ENCODE measurements around the gene PHF2. TPM values are rescaled to one million over a fixed set of nuclear protein-coding genes. Genes with fewer than 3 reads are reported as not detected.

PHF2 gene
- total RNA-seq, 1 experiment from 2014 or later = 17.4 TPM

DNA sequence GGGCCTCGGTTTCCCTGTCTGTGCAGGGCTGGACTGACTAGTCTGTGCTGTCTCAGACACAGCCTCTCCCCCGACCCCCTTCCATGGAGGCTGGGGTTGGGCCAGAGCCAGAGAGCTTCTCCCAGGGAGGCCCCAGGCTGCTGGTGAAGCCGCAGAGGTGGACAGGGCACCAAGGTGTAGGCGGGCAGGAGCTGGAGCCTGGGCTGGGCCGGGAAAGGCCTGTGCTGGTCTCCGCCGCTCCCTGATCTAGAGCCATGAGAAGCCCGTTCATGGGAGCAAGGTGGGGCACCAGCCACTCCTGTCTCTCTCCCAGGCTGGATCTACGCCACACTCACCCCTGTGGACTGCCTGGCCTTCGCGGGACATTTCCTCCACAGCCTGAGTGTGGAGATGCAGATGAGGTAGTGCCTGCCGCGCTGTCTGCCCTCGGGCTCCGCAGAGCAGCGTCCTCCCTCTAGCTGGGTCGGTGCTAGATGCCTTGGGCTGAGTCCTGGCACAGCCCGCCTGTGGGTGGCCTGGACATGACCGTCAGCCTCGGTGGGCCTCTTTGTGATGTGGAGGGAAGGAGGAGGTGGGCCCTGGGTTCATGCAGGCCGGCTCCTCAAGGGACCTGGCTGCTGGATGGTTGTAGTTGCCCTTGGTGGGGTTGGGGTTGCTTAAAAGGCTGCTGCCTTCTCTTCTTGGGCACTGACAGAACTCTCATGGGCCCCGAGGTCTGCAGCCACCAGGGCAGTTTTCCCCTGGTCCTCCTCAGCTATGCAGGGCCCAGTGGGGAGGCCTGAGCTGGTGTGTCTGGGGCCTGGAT, 79.4 kb downstream of the PHF2 start:
- no peaks in the 10 kb centered on the region for H3K79me1 ChIP-seq (ENCODE audit: insufficient read depth, low read depth, low read length, poor library complexity, severe bottlenecking)
- no peak overlapping the region for H2BK5ac ChIP-seq (ENCODE audit: insufficient read length, low read length)
- H4K5ac ChIP-seq (ENCODE audit: insufficient read length, low read depth, low read length) = no peak overlapping the region
- Mint-ChIP-seq H3K27me3 (ENCODE audit: low read depth) (no peaks in the 10 kb centered on the region), H3K36me3 (ENCODE audit: insufficient read depth in 1 of 3, low read depth in 3 of 3) (peaks cover 6 to 33% (median 9%) of the 10 kb centered on the region in 3 experiments; a peak in 6 of 7 replicates), H3K27ac (no peak overlapping the region), H3K9me3 (no peaks in the 10 kb centered on the region), H3K4me3 (no peak overlapping the region), H3K4me1 (no peaks in the 10 kb centered on the region)
- no peaks in the 10 kb centered on the region for H3K27me3 ChIP-seq (ENCODE audit: insufficient read depth, low read length)
- no peak overlapping the region for H3K18ac ChIP-seq (ENCODE audit: insufficient read length, low read depth, low read length)
- DNase-seq = no peak
- no peaks in the 10 kb centered on the region for H4K20me1 ChIP-seq (ENCODE audit: control insufficient read depth, insufficient read depth, insufficient read length)
- H2BK12ac ChIP-seq (ENCODE audit: insufficient read length, low read depth, low read length) = no peak overlapping the region
- H4K8ac ChIP-seq (replicated peaks; ENCODE audit: insufficient read length, low read depth, low read length) = no peak overlapping the region
- no peaks in the 10 kb centered on the region for H3K79me2 ChIP-seq (ENCODE audit: insufficient read depth, low read length)
- no peak overlapping the region for H3K9ac ChIP-seq (ENCODE audit: extremely low read depth, insufficient read length, low read length)
- H3K9me3 ChIP-seq (ENCODE audit: control insufficient read depth, low read depth, low read length) = no peaks in the 10 kb centered on the region
- no peaks in the 10 kb centered on the region for H3K23me2 ChIP-seq (ENCODE audit: insufficient read length, low read depth, low read length, poor library complexity, severe bottlenecking)
- no CpG with 5 or more reads among the region's 22 CpGs for WGBS (ENCODE audit: extremely low coverage, insufficient read length, low lambda C conversion rate)
- H3K14ac ChIP-seq (ENCODE audit: insufficient read depth, low read length) = no peak overlapping the region
- H3K27ac ChIP-seq (ENCODE audit: insufficient read length, low read depth, low read length) = no peak overlapping the region
- no peak overlapping the region for H3K56ac ChIP-seq (ENCODE audit: insufficient read length, low read depth, low read length)
- H2BK120ac ChIP-seq (ENCODE audit: low read depth, low read length, poor library complexity, severe bottlenecking) = no peak overlapping the region
- H3T11ph ChIP-seq (ENCODE audit: low read length) = no peak overlapping the region
- H4K91ac ChIP-seq (ENCODE audit: insufficient read length, low read depth, low read length) = no peak overlapping the region
- no peak overlapping the region for H2AK5ac ChIP-seq (ENCODE audit: insufficient read length, low read length)
- H3K4me1 ChIP-seq (ENCODE audit: insufficient read depth, low read length) = no peaks in the 10 kb centered on the region
- no peak overlapping the region for H2BK20ac ChIP-seq (ENCODE audit: low read depth, low read length, poor library complexity, severe bottlenecking)
- no peak overlapping the region for H2AFZ ChIP-seq (ENCODE audit: low read length)
- no peak overlapping the region for H3K4ac ChIP-seq (ENCODE audit: low read depth, low read length)
- no peak overlapping the region for H2BK15ac ChIP-seq (ENCODE audit: low read depth, low read length)
- TF ChIP-seq, protein P1, sequence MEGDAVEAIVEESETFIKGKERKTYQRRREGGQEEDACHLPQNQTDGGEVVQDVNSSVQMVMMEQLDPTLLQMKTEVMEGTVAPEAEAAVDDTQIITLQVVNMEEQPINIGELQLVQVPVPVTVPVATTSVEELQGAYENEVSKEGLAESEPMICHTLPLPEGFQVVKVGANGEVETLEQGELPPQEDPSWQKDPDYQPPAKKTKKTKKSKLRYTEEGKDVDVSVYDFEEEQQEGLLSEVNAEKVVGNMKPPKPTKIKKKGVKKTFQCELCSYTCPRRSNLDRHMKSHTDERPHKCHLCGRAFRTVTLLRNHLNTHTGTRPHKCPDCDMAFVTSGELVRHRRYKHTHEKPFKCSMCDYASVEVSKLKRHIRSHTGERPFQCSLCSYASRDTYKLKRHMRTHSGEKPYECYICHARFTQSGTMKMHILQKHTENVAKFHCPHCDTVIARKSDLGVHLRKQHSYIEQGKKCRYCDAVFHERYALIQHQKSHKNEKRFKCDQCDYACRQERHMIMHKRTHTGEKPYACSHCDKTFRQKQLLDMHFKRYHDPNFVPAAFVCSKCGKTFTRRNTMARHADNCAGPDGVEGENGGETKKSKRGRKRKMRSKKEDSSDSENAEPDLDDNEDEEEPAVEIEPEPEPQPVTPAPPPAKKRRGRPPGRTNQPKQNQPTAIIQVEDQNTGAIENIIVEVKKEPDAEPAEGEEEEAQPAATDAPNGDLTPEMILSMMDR (conservative IDR thresholded peaks at IDR 0.05) = no peak
- H3K4me2 ChIP-seq (ENCODE audit: insufficient read depth, insufficient read length, low read length) = no peak overlapping the region
- H3K23ac ChIP-seq (ENCODE audit: insufficient read length, low read depth, low read length) = no peak overlapping the region

Data from H9 (cell line).